ENCODE measurements around the gene KCND3.

Gene KCND3

DNA sequence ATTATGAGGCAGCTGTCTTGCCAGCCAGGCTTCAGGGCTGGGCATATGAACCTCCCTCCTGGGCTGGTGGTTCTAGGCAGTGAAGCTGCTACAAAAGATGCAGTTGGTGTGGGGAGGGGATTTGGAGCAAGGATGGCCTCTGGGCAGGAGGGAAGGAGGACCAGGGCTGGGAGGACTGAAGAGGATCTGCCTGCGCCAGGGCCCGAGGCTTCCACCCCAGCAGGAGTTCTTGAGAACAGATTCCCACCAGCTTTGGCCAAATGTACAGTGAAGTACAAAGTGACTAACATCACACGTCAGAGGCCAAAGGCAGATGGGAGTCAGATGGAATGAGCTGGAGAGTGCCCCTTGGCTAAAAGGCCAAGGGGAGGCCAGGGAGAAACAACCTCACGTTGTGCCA, 171.4 kb downstream of the KCND3 start:
- no peak for TF ChIP-seq CTCF (IDR thresholded peaks at IDR 0.05)
- no peak for TF ChIP-seq ZFX (IDR thresholded peaks at IDR 0.05; ENCODE audit: borderline replicate concordance)
- no peak overlapping the region for H3K27ac ChIP-seq

- no peak for TF ChIP-seq CTCF (IDR thresholded peaks at IDR 0.05)
- no peak for TF ChIP-seq ZFX (IDR thresholded peaks at IDR 0.05; ENCODE audit: borderline replicate concordance)
- H3K27ac ChIP-seq = no peak overlapping the region
These were observed 174.8 kb downstream of the KCND3 start for GRCh38 chr1:111814642-111815041.

GRCh38 chr1:111814305-111814628, 175.2 kb downstream of the KCND3 start:
- TF ChIP-seq ZFX (IDR thresholded peaks at IDR 0.05; ENCODE audit: borderline replicate concordance) (no peak), CTCF (IDR thresholded peaks at IDR 0.05) (no peak)
- no peak overlapping the region for H3K27ac ChIP-seq

- no peak overlapping the region for H3K27ac ChIP-seq
- TF ChIP-seq CTCF (IDR thresholded peaks at IDR 0.05) (no peak), ZFX (IDR thresholded peaks at IDR 0.05; ENCODE audit: borderline replicate concordance) (no peak)
These were observed 175.8 kb downstream of the KCND3 start for GRCh38 chr1:111813440-111814304.

DNA sequence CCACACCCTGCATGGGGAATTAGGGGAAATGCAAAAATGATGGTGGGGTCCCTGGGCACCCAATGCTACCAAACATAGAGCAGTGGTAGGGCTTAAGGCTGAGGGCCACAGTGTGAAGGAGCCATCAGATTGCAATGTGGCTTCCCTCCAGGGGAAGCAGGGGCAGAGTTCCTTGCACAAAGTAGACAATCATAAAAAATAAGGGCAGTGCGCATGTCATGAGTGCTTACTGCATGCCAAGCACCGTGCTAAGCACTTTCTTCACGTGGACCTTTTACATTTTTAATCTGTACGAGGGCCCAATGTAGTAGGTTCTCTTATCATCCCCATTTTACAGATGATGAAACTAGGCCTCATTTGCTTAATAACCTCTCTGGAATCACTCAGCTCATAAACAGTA, 177.2 kb downstream of the KCND3 start:
- TF ChIP-seq ZFX (IDR thresholded peaks at IDR 0.05; ENCODE audit: borderline replicate concordance) (no peak), CTCF (IDR thresholded peaks at IDR 0.05) (no peak)
- H3K27ac ChIP-seq = no peak overlapping the region

- H3K27ac ChIP-seq = no peak overlapping the region
- TF ChIP-seq CTCF (IDR thresholded peaks at IDR 0.05) = no peak
- TF ChIP-seq ZFX (IDR thresholded peaks at IDR 0.05; ENCODE audit: borderline replicate concordance) = no peak
These were observed 177.6 kb downstream of the KCND3 start for GRCh38 chr1:111811891-111812290.

DNA sequence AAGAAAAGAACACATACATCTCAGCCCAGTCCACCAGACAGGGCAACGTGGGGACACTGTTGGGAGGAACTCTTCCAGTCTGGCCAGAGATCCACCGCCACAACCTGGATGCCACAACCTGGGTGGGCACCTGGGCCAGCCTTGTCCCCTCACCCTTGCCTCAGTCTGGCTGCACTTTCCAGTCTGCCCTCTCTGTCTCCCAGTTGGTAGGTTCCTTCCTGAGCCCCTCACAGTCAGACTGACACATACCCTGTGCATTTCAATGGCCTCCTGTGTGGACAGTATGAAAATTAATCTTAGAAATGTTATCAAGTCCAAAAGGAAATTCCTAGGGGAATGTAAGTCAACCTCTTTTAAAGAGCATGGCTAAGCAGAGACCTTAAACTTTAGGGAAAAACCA, 184.2 kb downstream of the KCND3 start:
- TF ChIP-seq ZFX (IDR thresholded peaks at IDR 0.05; ENCODE audit: borderline replicate concordance) (no peak), CTCF (IDR thresholded peaks at IDR 0.05) (no peak)
- no peak overlapping the region for H3K27ac ChIP-seq

Data from 22Rv1 (cell line).